Mesenchymal stem cell (in vitro differentiated cells and primary cell): ENCODE measurements around the gene ASTN2.

Experiments
- DNase-seq: peaks from one replicate; pipeline ENCODE4 v3.0.0-alpha.2; 2013
- H2AFZ ChIP-seq: one replicate; pipeline ENCODE4 v1.6.1; 2013; ENCODE audit warnings: low read depth, mild to moderate bottlenecking, control low read depth, inconsistent platforms, low read length, moderate library complexity
- H2AK5ac ChIP-seq: 2 replicates; pipeline ENCODE4 v1.6.1; 2013; ENCODE audit warnings: low read length, moderate library complexity, mild to moderate bottlenecking, inconsistent platforms; ENCODE audit not compliant: severe bottlenecking
- H2BK120ac ChIP-seq: one replicate; pipeline ENCODE4 v1.6.1; 2013; ENCODE audit warnings: low read depth, mild to moderate bottlenecking, inconsistent platforms, low read length, moderate library complexity
- H2BK12ac ChIP-seq, 2 experiments: one replicate each; pipeline ENCODE4 v1.6.1; 2013; ENCODE audit warnings: inconsistent platforms in 2 of 2, low read length in 2 of 2, mild to moderate bottlenecking in 2 of 2, moderate library complexity in 2 of 2, control low read depth in 1 of 2
- H2BK15ac ChIP-seq: one replicate; pipeline ENCODE4 v1.6.1; 2013; ENCODE audit warnings: mild to moderate bottlenecking, low read depth, inconsistent platforms; ENCODE audit not compliant: poor library complexity, severe bottlenecking
- H2BK5ac ChIP-seq: 2 replicates; pipeline ENCODE4 v1.6.1; 2013; ENCODE audit warnings: low read depth, mild to moderate bottlenecking, low read length, control low read depth, inconsistent platforms; ENCODE audit not compliant: poor library complexity, severe bottlenecking
- H3K14ac ChIP-seq, 2 experiments: one replicate each; pipeline ENCODE4 v1.6.1; 2013; ENCODE audit warnings: inconsistent platforms in 2 of 2, low read length in 2 of 2, control low read depth in 1 of 2, mild to moderate bottlenecking in 1 of 2, moderate library complexity in 1 of 2
- H3K18ac ChIP-seq, 2 experiments: one replicate each; pipeline ENCODE4 v1.6.1; 2013; ENCODE audit warnings: inconsistent platforms in 2 of 2, low read length in 2 of 2, control low read depth in 1 of 2, low read depth in 1 of 2, mild to moderate bottlenecking in 1 of 2
- H3K23ac ChIP-seq, 2 experiments: one replicate each; pipeline ENCODE4 v1.6.1; 2013; ENCODE audit warnings: inconsistent platforms in 2 of 2, low read length in 2 of 2, mild to moderate bottlenecking in 2 of 2, moderate library complexity in 2 of 2, control low read depth in 1 of 2
- H3K27ac ChIP-seq: 2 replicates; pipeline ENCODE4 v1.5.1; 2013; ENCODE audit warnings: mild to moderate bottlenecking, moderate library complexity, low read length, control low read depth, inconsistent platforms; ENCODE audit not compliant: poor library complexity, severe bottlenecking
- H3K27me3 ChIP-seq, 2 experiments: 2 replicates each; pipeline versions ENCODE4 v1.6.1 to v1.7.0; 2013; ENCODE audit warnings: low read length in 2 of 2, mild to moderate bottlenecking in 2 of 2, moderate library complexity in 2 of 2, control low read depth in 1 of 2, inconsistent platforms in 1 of 2; ENCODE audit not compliant: control insufficient read depth in 1 of 2, insufficient read depth in 1 of 2
- H3K36me3 ChIP-seq, 2 experiments: 2 replicates each; pipeline versions ENCODE4 v1.6.1 to v1.7.0; 2013; ENCODE audit warnings: low read length in 2 of 2, control low read depth in 1 of 2, inconsistent platforms in 1 of 2, low read depth in 1 of 2, mild to moderate bottlenecking in 1 of 2; ENCODE audit not compliant: insufficient read depth in 2 of 2, control insufficient read depth in 1 of 2
- H3K4ac ChIP-seq, 2 experiments: one replicate each; pipeline ENCODE4 v1.6.1; 2013; ENCODE audit warnings: inconsistent platforms in 2 of 2, low read length in 2 of 2, mild to moderate bottlenecking in 2 of 2, moderate library complexity in 2 of 2, control low read depth in 1 of 2, low read depth in 1 of 2
- H3K4me1 ChIP-seq: 2 replicates; pipeline ENCODE4 v1.6.1; 2013; ENCODE audit warnings: low read depth, low read length, control low read depth; ENCODE audit not compliant: control insufficient read depth, insufficient read depth
- H3K4me2 ChIP-seq: 2 replicates; pipeline ENCODE4 v1.6.1; 2013; ENCODE audit warnings: low read length, mild to moderate bottlenecking, inconsistent platforms; ENCODE audit not compliant: poor library complexity, severe bottlenecking
- H3K4me3 ChIP-seq, 2 experiments: 2 replicates each; pipeline versions ENCODE4 v1.5.1 to v1.7.0; 2013; ENCODE audit warnings: low read length in 2 of 2, mild to moderate bottlenecking in 2 of 2, control low read depth in 1 of 2, low read depth in 1 of 2; ENCODE audit not compliant: insufficient read depth in 1 of 2
- H3K79me1 ChIP-seq: replicated peaks from 2 replicates; pipeline ENCODE4 v1.6.1; 2013; ENCODE audit warnings: mild to moderate bottlenecking, control low read depth, low read length, inconsistent platforms; ENCODE audit not compliant: poor library complexity, severe bottlenecking
- H3K9ac ChIP-seq: 2 replicates; pipeline ENCODE4 v1.7.0; 2013; ENCODE audit warnings: mild to moderate bottlenecking, low read length, moderate library complexity
- H3K9me3 ChIP-seq: 2 replicates; pipeline ENCODE4 v1.7.0; 2013; ENCODE audit warnings: mild to moderate bottlenecking, low read length; ENCODE audit not compliant: control insufficient read depth
- H4K8ac ChIP-seq: one replicate; pipeline ENCODE4 v1.6.1; 2013; ENCODE audit warnings: inconsistent platforms, mild to moderate bottlenecking, low read length, moderate library complexity
- H4K91ac ChIP-seq: one replicate; pipeline ENCODE4 v1.6.1; 2013; ENCODE audit warnings: mild to moderate bottlenecking, low read length, inconsistent platforms
- WGBS: methylation state at CpG from one replicate; pipeline ENCODE4 v1.1.7; 2013; ENCODE audit warnings: mixed read lengths; 5-methylcytosine and 5-hydroxymethylcytosine counted together

ASTN2 gene

DNA sequence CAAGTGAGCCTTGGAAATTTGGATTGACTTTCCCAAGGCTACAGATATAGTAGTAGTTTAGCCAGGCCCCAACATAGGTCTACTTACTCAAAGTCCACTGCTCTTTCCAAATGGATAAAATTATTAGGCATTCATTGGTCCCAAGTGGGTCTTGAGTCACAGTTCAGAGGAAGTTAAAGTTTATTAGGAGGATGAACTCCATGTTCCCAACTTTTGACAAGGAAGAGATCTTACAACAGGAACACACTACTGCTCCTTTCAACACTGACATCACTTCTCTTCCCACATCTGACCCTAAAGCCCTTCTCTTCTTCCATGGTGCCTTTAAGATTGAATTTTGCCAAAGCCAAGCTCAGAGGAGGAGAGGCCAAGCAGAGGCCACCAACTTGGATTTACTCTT lies 962.2 kb downstream of the ASTN2 start:
- H3K79me1 ChIP-seq = no peaks in the 10 kb centered on the region
- no peak overlapping the region for H4K8ac ChIP-seq
- H2BK15ac ChIP-seq = no peak overlapping the region
- no peak overlapping the region for H2BK5ac ChIP-seq
- H3K23ac ChIP-seq = no peak overlapping the region
- peaks cover 3% of the 10 kb centered on the region for H3K9me3 ChIP-seq
- no peaks in the 10 kb centered on the region for H3K27me3 ChIP-seq
- H2BK12ac ChIP-seq = no peak overlapping the region
- H2BK120ac ChIP-seq = no peak overlapping the region
- H2AFZ ChIP-seq = no peak overlapping the region
- H3K4me1 ChIP-seq = peaks cover 7% of the 10 kb centered on the region
- DNase-seq = no peak
- no peak overlapping the region for H4K91ac ChIP-seq
- H3K9ac ChIP-seq = no peak overlapping the region
- no peak overlapping the region for H3K14ac ChIP-seq
- no peak overlapping the region for H3K4me2 ChIP-seq
- no peak overlapping the region for H2AK5ac ChIP-seq
- H3K4me3 ChIP-seq = no peak overlapping the region
- H3K18ac ChIP-seq = no peak overlapping the region
- H3K36me3 ChIP-seq = no peaks in the 10 kb centered on the region
- no peak overlapping the region for H3K4ac ChIP-seq
- no peak overlapping the region for H3K27ac ChIP-seq

DNA sequence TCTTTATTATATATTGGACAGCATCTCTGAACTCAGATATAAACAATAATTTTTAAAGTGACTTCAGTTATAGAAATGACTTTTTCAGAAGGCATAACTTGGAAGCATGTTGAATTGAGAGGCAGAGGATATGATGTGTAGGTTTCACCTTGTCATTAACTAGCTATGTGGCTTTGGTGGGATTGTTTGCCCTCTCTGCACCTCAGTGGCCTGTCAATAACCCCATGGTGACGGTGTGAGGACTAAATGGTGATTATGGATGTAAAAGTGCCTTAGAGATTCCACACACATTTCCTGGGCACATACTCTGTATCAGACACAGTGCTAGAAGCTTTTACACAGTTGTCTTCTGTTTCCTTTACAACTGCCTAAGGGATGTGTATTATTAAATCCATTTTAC lies 962.6 kb downstream of the ASTN2 start:
- DNase-seq = no peak
- H2BK5ac ChIP-seq = no peak overlapping the region
- H3K4ac ChIP-seq = no peak overlapping the region
- no peak overlapping the region for H4K91ac ChIP-seq
- H3K18ac ChIP-seq = no peak overlapping the region
- H3K4me2 ChIP-seq = no peak overlapping the region
- H3K9ac ChIP-seq = no peak overlapping the region
- H3K4me1 ChIP-seq = peaks cover 7% of the 10 kb centered on the region
- no peak overlapping the region for H2AFZ ChIP-seq
- no peaks in the 10 kb centered on the region for H3K79me1 ChIP-seq
- H2BK12ac ChIP-seq = no peak overlapping the region
- H4K8ac ChIP-seq = no peak overlapping the region
- no peak overlapping the region for H2BK120ac ChIP-seq
- no peaks in the 10 kb centered on the region for H3K27me3 ChIP-seq
- no peak overlapping the region for H2BK15ac ChIP-seq
- peaks cover 3% of the 10 kb centered on the region for H3K9me3 ChIP-seq
- no peak overlapping the region for H2AK5ac ChIP-seq
- WGBS = no CpG with 5 or more reads among the region's 1 CpG
- H3K27ac ChIP-seq = no peak overlapping the region
- no peaks in the 10 kb centered on the region for H3K36me3 ChIP-seq
- H3K23ac ChIP-seq = no peak overlapping the region
- no peak overlapping the region for H3K4me3 ChIP-seq
- H3K14ac ChIP-seq = no peak overlapping the region

DNA sequence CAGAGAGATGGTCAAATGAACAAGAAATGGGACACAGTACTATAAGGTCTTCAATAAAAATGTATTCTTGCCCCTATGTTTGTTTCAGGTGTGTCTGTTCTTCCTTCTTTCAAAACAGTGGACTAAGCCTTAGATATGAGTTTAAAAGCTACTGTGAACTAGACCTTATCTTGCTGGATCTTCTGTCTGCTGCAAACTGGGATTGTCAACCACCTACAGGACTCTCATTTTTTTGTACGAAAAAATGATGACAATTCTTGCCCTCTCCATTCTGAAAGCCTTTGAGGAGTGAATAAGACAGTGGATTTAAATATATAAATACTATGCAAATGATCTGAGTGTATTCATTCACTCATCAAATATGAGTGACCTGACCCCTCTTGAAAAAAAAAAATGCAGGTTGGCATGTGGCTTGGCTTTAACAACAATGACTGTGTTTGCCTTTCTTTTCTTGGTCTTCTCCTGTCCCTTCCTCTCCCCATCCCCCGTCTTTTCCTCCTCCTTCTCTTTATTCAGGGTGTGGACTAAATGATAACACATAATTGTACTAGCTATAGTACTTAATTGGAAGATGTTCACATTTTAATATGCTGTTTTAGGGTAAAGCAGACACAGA lies 963.2 kb downstream of the ASTN2 start:
- H3K14ac ChIP-seq = no peak overlapping the region
- no peak overlapping the region for H2BK15ac ChIP-seq
- H3K27me3 ChIP-seq = no peaks in the 10 kb centered on the region
- H3K36me3 ChIP-seq = no peaks in the 10 kb centered on the region
- no peak overlapping the region for H2BK12ac ChIP-seq
- H2AFZ ChIP-seq = no peak overlapping the region
- H3K9ac ChIP-seq = no peak overlapping the region
- no peak overlapping the region for H4K91ac ChIP-seq
- peaks cover 7% of the 10 kb centered on the region for H3K4me1 ChIP-seq
- no peak overlapping the region for H3K23ac ChIP-seq
- no peak overlapping the region for H2AK5ac ChIP-seq
- DNase-seq = no peak
- no peaks in the 10 kb centered on the region for H3K79me1 ChIP-seq
- H3K9me3 ChIP-seq = no peaks in the 10 kb centered on the region
- no peak overlapping the region for H2BK5ac ChIP-seq
- no CpG with 5 or more reads among the region's 2 CpGs for WGBS
- H3K27ac ChIP-seq = no peak overlapping the region
- no peak overlapping the region for H3K4me2 ChIP-seq
- H3K18ac ChIP-seq = no peak overlapping the region
- H4K8ac ChIP-seq = no peak overlapping the region
- no peak overlapping the region for H3K4ac ChIP-seq
- H3K4me3 ChIP-seq = no peak overlapping the region
- no peak overlapping the region for H2BK120ac ChIP-seq

DNA sequence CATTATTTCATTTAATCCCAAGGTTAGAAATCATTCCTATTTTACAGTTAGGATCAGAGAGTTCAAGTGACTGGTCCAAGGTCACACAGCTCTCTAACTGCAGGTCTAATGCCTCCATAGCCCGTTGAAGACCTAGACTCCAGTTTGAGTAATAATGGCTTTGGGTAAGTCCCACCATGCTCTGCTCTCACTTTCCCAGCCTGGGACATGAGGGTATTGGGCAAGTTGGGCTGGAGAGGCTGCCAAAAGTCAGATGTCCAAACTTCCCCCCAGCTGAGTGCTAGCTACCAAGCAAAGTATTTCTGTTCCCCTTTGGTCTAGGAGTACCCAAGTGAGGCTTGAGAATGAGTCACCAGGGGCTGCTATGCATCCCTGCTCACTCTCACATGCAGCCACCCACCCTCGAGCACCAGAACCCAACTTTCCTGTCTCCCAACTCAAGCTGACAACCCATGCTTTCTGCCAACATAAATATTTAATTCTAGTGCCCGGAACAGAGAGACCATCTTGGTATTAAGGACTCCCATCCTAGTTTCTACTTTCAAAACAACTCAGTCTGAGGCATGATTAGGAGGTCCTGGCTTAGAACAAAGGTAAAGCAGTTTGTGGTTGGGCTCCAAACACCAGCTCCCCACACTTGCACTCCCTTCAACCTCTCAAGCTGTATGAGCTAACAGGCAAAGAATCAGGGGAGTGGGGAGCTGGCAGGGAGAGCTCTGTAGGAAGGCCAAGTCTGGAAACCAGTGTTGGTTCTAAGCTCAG lies 964.3 kb downstream of the ASTN2 start:
- WGBS = 73% methylated on average over 3 of the region's 3 CpGs
- no peaks in the 10 kb centered on the region for H3K36me3 ChIP-seq
- H3K9ac ChIP-seq = no peak overlapping the region

More for the DNA sequence above, 964.3 kb downstream of the ASTN2 start:
- Histone ChIP-seq H3K14ac (no peak overlapping the region), H3K4ac (no peak overlapping the region), H2AFZ (no peak overlapping the region), H3K23ac (no peak overlapping the region), H3K18ac (peak overlapping the region in 1 of 2 experiments; percentile 28), H2AK5ac (no peak overlapping the region), H3K79me1 (no peaks in the 10 kb centered on the region), H4K91ac (no peak overlapping the region), H2BK120ac (no peak overlapping the region), H3K4me2 (no peak overlapping the region), H2BK15ac (no peak overlapping the region), H2BK12ac (no peak overlapping the region), H2BK5ac (no peak overlapping the region), H3K9me3 (no peaks in the 10 kb centered on the region), H3K27me3 (no peaks in the 10 kb centered on the region), H3K4me3 (no peak overlapping the region), H4K8ac (no peak overlapping the region), H3K27ac (peak overlapping the region; percentile 38), H3K4me1 (peaks cover 8% of the 10 kb centered on the region)
- peak; percentile 52 for DNase-seq
